HepG2 (cell line): ENCODE measurements around the gene DICER1. TPM values are rescaled to one million over a fixed set of nuclear protein-coding genes. Genes with fewer than 3 reads are reported as not detected.

Experiments used
- ADNP ChIP-seq: sonication (generic); formaldehyde crosslinking; IDR thresholded peaks from 2 replicates; pipeline ENCODE4 v1.4.0; 2020; ENCODE audit warnings: missing genetic modification reagents
- ARID5B ChIP-seq: IDR thresholded peaks from 2 replicates; pipeline ENCODE4 v1.4.0; 2020; ENCODE audit warnings: mild to moderate bottlenecking, missing genetic modification reagents
- ATRX ChIP-seq: sonication (generic); formaldehyde crosslinking; IDR thresholded peaks from 2 replicates; pipeline ENCODE4 v1.4.0; 2020; ENCODE audit warnings: missing genetic modification reagents, borderline replicate concordance
- CC2D1A ChIP-seq: sonication (generic); formaldehyde crosslinking; IDR thresholded peaks from 2 replicates; pipeline ENCODE4 v1.8.1; 2023; ENCODE audit warnings: mild to moderate bottlenecking, missing genetic modification reagents
- KDM3A ChIP-seq: IDR thresholded peaks from 2 replicates; pipeline ENCODE4 v1.6.1; 2018; ENCODE audit warnings: low read depth, missing compliant biosample characterization
- NR3C1 ChIP-seq: sonication (generic); formaldehyde crosslinking; IDR thresholded peaks from 2 replicates; pipeline ENCODE4 v1.4.0; 2020; ENCODE audit warnings: missing genetic modification reagents
- SP5 ChIP-seq: IDR thresholded peaks from 2 replicates; pipeline ENCODE4 v1.6.1; 2016; ENCODE audit warnings: low read depth, borderline replicate concordance
- ZBTB3 ChIP-seq: sonication (generic); formaldehyde crosslinking; IDR thresholded peaks from 2 replicates; pipeline ENCODE4 v1.4.0; 2020; ENCODE audit warnings: low read depth, mild to moderate bottlenecking, moderate library complexity, missing genetic modification reagents, borderline replicate concordance
- ZFP36L2 ChIP-seq: sonication (generic); formaldehyde crosslinking; IDR thresholded peaks from 2 replicates; pipeline ENCODE4 v1.4.0; 2020; ENCODE audit warnings: missing genetic modification reagents
- ZNF329 ChIP-seq: sonication (generic); formaldehyde crosslinking; IDR thresholded peaks from 2 replicates; pipeline ENCODE4 v1.9.0; 2021; ENCODE audit warnings: low read depth, mild to moderate bottlenecking, missing genetic modification reagents
- ZNF33A ChIP-seq: sonication (generic); formaldehyde crosslinking; IDR thresholded peaks from 2 replicates; pipeline ENCODE4 v1.5.1; 2020; ENCODE audit warnings: missing genetic modification reagents, mild to moderate bottlenecking, moderate library complexity, borderline replicate concordance
- ZNF547 ChIP-seq: sonication (generic); formaldehyde crosslinking; IDR thresholded peaks from 2 replicates; pipeline ENCODE4 v1.5.1; 2020; ENCODE audit warnings: mild to moderate bottlenecking, missing genetic modification reagents
- ZNF770 ChIP-seq: sonication (generic); formaldehyde crosslinking; IDR thresholded peaks from 2 replicates; pipeline ENCODE4 v1.5.0; 2020; ENCODE audit warnings: mild to moderate bottlenecking, missing genetic modification reagents
- ZSCAN21 ChIP-seq: sonication (generic); formaldehyde crosslinking; IDR thresholded peaks from 2 replicates; pipeline ENCODE4 v1.8.0; 2022; ENCODE audit warnings: mild to moderate bottlenecking, missing genetic modification reagents, moderate library complexity, borderline replicate concordance
- polyA plus RNA-seq, 8 experiments: library from polyadenylated mRNA; depleted of rRNA in 3 of 8; stranded (reverse) in 7 of 8; unstranded in 1 of 8; fragments of >200 nt; fragmentation: Illumina TruSeq in 4 of 8; extraction: Trizol in 4 of 8; gene quantifications; 2 replicates each; pipeline versions ENCODE4 v1.2.1 to v1.2.3, GENCODE V29; 2011 to 2016; ENCODE audit warnings: low read depth in 4 of 8, missing spikeins in 1 of 8, mixed read lengths in 1 of 8; ENCODE audit not compliant: insufficient read depth in 1 of 8
- total RNA-seq, 5 experiments: library from RNA; depleted of rRNA; stranded (reverse); fragments of >200 nt; fragmentation: Illumina TruSeq; extraction: Trizol; gene quantifications; 2 replicates each; pipeline ENCODE4 v1.2.3, GENCODE V29; 2016; ENCODE audit warnings: low read depth in 1 of 5
- TF ChIP-seq, protein P1 (sequence below): sonication (generic); formaldehyde crosslinking; IDR thresholded peaks from 2 replicates; pipeline ENCODE4 v1.5.0; 2020; ENCODE audit warnings: mild to moderate bottlenecking, missing genetic modification reagents, borderline replicate concordance
- TF ChIP-seq, protein P2 (sequence below): sonication (generic); formaldehyde crosslinking; IDR thresholded peaks from 2 replicates; pipeline ENCODE4 v1.5.0; 2020; ENCODE audit warnings: missing genetic modification reagents, mild to moderate bottlenecking, borderline replicate concordance
- TF ChIP-seq, protein P3 (sequence below): sonication (generic); formaldehyde crosslinking; IDR thresholded peaks from 2 replicates; pipeline ENCODE4 v1.4.0; 2020; ENCODE audit warnings: missing genetic modification reagents

DICER1 gene
- total and polyA plus RNA-seq, 2 of the 13 experiments (the other 11 are each of a cell fraction or from before 2014, with no cell fraction given), result 31.8 to 61.9 TPM

DNA sequence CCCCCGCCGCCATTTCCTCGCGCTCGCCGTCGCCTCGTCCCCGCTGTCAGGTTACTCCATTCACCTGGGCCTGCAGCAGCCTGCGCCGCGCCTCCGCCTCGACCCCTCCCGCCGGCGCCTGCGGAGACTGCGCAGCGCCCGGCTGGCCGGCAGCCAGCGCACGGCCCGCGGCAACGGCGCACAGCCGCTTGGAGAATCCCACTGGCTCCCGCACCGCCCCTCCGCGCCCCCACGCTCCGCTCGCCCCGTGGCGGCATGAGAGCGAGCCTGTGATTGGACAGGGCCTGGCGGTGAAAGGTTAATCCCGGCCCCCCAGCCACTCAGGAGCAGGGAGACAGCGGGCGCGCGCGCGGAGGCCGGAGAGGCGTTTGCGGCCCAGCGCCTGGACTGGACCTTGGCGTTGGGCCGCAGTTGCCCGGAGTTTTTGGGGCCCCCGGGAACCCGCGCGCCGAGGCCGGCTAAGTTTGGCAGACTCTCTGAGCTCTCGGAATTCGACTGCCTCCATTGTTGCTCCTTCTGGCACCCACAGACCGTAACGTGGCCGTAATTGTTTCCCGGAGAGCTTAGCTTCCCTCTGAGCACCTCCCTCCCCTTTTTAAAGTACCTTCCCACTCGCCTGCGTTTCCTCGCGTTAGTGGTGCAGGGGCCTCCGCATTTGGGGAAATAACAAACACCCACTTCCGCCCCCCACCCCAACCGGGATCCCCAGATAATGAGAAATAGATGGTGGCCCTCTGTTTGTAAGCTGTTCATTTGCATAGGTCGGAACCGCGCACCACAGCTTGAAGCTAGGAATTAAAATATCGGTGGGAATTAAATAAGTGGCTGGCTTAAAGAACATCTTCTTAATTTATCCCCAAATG, at the start of gene DICER1 (continued):
- TF ChIP-seq ZNF329 (CRISPR knock-in tag), result peak; percentile 85; the same call in 1 of the 2 replicates
- TF ChIP-seq, protein P1, sequence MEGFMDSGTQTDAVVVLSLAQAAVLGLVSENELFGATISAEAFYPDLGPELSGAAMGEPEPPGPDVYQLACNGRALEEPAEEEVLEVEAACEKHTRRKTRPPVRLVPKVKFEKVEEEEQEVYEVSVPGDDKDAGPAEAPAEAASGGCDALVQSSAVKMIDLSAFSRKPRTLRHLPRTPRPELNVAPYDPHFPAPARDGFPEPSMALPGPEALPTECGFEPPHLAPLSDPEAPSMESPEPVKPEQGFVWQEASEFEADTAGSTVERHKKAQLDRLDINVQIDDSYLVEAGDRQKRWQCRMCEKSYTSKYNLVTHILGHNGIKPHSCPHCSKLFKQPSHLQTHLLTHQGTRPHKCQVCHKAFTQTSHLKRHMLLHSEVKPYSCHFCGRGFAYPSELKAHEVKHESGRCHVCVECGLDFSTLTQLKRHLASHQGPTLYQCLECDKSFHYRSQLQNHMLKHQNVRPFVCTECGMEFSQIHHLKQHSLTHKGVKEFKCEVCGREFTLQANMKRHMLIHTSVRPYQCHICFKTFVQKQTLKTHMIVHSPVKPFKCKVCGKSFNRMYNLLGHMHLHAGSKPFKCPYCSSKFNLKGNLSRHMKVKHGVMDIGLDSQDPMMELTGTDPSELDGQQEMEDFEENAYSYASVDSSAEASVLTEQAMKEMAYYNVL (CRISPR knock-in tag), result 0 out of 2 replicates have a peak, but pooled peaks have one; percentile 50
- 0 out of 2 replicates have a peak, but pooled peaks have one; percentile 45 for TF ChIP-seq KDM3A
- peak; percentile 36; the same call in 1 of the 2 replicates for TF ChIP-seq ARID5B
- TF ChIP-seq ZNF33A (CRISPR knock-in tag), result no peak
- TF ChIP-seq ZNF547 (CRISPR knock-in tag), result peak; percentile 17; the same call in 1 of the 2 replicates
- no peak for TF ChIP-seq ZFP36L2 (CRISPR knock-in tag)
- no peak for TF ChIP-seq ADNP
- TF ChIP-seq, protein P2, sequence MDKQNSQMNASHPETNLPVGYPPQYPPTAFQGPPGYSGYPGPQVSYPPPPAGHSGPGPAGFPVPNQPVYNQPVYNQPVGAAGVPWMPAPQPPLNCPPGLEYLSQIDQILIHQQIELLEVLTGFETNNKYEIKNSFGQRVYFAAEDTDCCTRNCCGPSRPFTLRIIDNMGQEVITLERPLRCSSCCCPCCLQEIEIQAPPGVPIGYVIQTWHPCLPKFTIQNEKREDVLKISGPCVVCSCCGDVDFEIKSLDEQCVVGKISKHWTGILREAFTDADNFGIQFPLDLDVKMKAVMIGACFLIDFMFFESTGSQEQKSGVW (CRISPR knock-in tag), result 0 out of 2 replicates have a peak, but pooled peaks have one; percentile 56
- no peak for TF ChIP-seq ZBTB3 (CRISPR knock-in tag)
- 0 out of 2 replicates have a peak, but pooled peaks have one; percentile 47 for TF ChIP-seq SP5 (CRISPR knock-in tag)
- TF ChIP-seq ZNF770 (CRISPR knock-in tag), result peak; percentile 64
- TF ChIP-seq NR3C1, result no peak
- TF ChIP-seq ZSCAN21 (CRISPR knock-in tag), result no peak
- TF ChIP-seq CC2D1A (CRISPR knock-in tag), result no peak
- TF ChIP-seq, protein P3, sequence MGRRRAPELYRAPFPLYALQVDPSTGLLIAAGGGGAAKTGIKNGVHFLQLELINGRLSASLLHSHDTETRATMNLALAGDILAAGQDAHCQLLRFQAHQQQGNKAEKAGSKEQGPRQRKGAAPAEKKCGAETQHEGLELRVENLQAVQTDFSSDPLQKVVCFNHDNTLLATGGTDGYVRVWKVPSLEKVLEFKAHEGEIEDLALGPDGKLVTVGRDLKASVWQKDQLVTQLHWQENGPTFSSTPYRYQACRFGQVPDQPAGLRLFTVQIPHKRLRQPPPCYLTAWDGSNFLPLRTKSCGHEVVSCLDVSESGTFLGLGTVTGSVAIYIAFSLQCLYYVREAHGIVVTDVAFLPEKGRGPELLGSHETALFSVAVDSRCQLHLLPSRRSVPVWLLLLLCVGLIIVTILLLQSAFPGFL, result no peak
- no peak for TF ChIP-seq ATRX (CRISPR knock-in tag)
